GM23248 (cell line): ENCODE measurements around the gene POU5F1. TPM values are rescaled to one million over a fixed set of nuclear protein-coding genes. Genes with fewer than 3 reads are reported as not detected.
"Not testable (repeated sequence)": the region's sequence is repeated elsewhere in the genome, so short reads cannot be mapped to it uniquely, and the experiment has no call there.

Experiments used
- DNase-seq: peaks from one replicate; pipeline ENCODE4 v3.0.0-alpha.2; 2015
- H2AFZ ChIP-seq: fragments of 200-600 bp; sonication (generic); 2 replicates; pipeline ENCODE4 v1.6.1; 2016; ENCODE audit warnings: antibody characterized with exemption
- H3F3A ChIP-seq: fragments of 200-600 bp; sonication (generic); 2 replicates; pipeline ENCODE4 v1.6.1; 2016; ENCODE audit warnings: mild to moderate bottlenecking, antibody characterized with exemption, mixed run types; ENCODE audit not compliant: insufficient read depth
- H3K27ac ChIP-seq: fragments of 200-600 bp; sonication (generic); 2 replicates; pipeline ENCODE4 v1.5.1; 2016; ENCODE audit warnings: mild to moderate bottlenecking
- H3K27me3 ChIP-seq: fragments of 200-600 bp; sonication (generic); replicated peaks from 2 replicates; pipeline ENCODE4 v1.6.1; 2016; ENCODE audit warnings: mild to moderate bottlenecking; ENCODE audit not compliant: insufficient read depth
- H3K36me3 ChIP-seq: fragments of 200-600 bp; sonication (generic); 2 replicates; pipeline ENCODE4 v1.6.1; 2016; ENCODE audit warnings: low read depth, mild to moderate bottlenecking
- H3K4me1 ChIP-seq: fragments of 200-600 bp; sonication (generic); 2 replicates; pipeline ENCODE4 v1.6.1; 2016; ENCODE audit warnings: mild to moderate bottlenecking; ENCODE audit not compliant: insufficient read depth
- H3K4me2 ChIP-seq: fragments of 200-600 bp; sonication (generic); one replicate; pipeline ENCODE4 v1.6.1; 2016; ENCODE audit warnings: mild to moderate bottlenecking; ENCODE audit not compliant: unreplicated experiment
- H3K4me3 ChIP-seq: fragments of 200-600 bp; sonication (generic); 2 replicates; pipeline ENCODE4 v1.5.1; 2016; ENCODE audit warnings: mild to moderate bottlenecking
- H3K79me2 ChIP-seq: fragments of 200-600 bp; sonication (generic); 2 replicates; pipeline ENCODE4 v1.6.1; 2016; ENCODE audit warnings: mild to moderate bottlenecking; ENCODE audit not compliant: insufficient read depth
- H3K9ac ChIP-seq: fragments of 200-600 bp; sonication (generic); 2 replicates; pipeline ENCODE4 v1.6.1; 2016; ENCODE audit warnings: mild to moderate bottlenecking
- H3K9me2 ChIP-seq: fragments of 200-600 bp; sonication (generic); 2 replicates; pipeline ENCODE4 v1.6.1; 2016; ENCODE audit warnings: mixed run types, mild to moderate bottlenecking, moderate library complexity; ENCODE audit not compliant: insufficient read depth
- H3K9me3 ChIP-seq: fragments of 200-600 bp; sonication (generic); one replicate; pipeline ENCODE4 v1.6.1; 2017; ENCODE audit warnings: low read depth
- H4K20me1 ChIP-seq: fragments of 200-600 bp; sonication (generic); 2 replicates; pipeline ENCODE4 v1.6.0; 2016; ENCODE audit not compliant: insufficient read depth
- EZH2 ChIP-seq: fragments of 200-600 bp; sonication (generic); IDR thresholded peaks from 2 replicates; pipeline ENCODE4 v1.6.1; 2018; ENCODE audit warnings: antibody characterized with exemption, mild to moderate bottlenecking; ENCODE audit not compliant: insufficient read depth, poor library complexity, severe bottlenecking
- EZH2phosphoT487 ChIP-seq: fragments of 200-600 bp; sonication (generic); IDR thresholded peaks from 2 replicates; pipeline ENCODE4 v1.6.1; 2018; ENCODE audit warnings: antibody characterized with exemption, moderate library complexity, mild to moderate bottlenecking, low read depth; ENCODE audit not compliant: insufficient read depth
- WGBS, 2 experiments: methylation state at CpG; one replicate each; pipeline ENCODE4 v1.1.6; 2015 to 2017; ENCODE audit warnings: low lambda C conversion rate in 2 of 2, low coverage in 1 of 2; ENCODE audit errors: missing lambda C conversion rate in 2 of 2; 5-methylcytosine and 5-hydroxymethylcytosine counted together
- in situ Hi-C: fragments of 300-500 bp; cut with MboI; formaldehyde crosslinking; loops from 2 replicates; pipeline ENCODE4 v1.15.0; 2020
- polyA plus RNA-seq: library from polyadenylated mRNA; unstranded; fragments of >200 nt; fragmentation: Nextera tagmentation; extraction: Ambion mirVana; gene quantifications from 2 replicates; pipeline ENCODE4 v1.2.1, GENCODE V29; 2016
- total RNA-seq: library from RNA; depleted of rRNA; stranded (reverse); fragments of >200 nt; shearing (Covaris generic); gene quantifications from 2 replicates; pipeline ENCODE4 v1.2.3, GENCODE V29; 2014

The POU5F1 gene
- total and polyA plus RNA-seq, 2 experiments from 2014 or later: 0.22 to 0.88 TPM

- Histone ChIP-seq H3K9ac (no peak overlapping the region), H3K27ac (no peak overlapping the region), H3K27me3 (no peaks in the 10 kb centered on the region), H3K4me3 (no peak overlapping the region), H3K9me2 (no peaks in the 10 kb centered on the region), H4K20me1 (no peaks in the 10 kb centered on the region), H3F3A (no peaks in the 10 kb centered on the region), H3K4me2 (no peak overlapping the region), H3K79me2 (no peaks in the 10 kb centered on the region), H3K9me3 (no peaks in the 10 kb centered on the region), H3K36me3 (no peaks in the 10 kb centered on the region), H3K4me1 (no peaks in the 10 kb centered on the region), H2AFZ (no peak overlapping the region)
- TF ChIP-seq EZH2: no peak
- TF ChIP-seq EZH2phosphoT487: no peak
- 71% methylated on average over 8 of the region's 8 CpGs for WGBS, 2 experiments
- no peak for DNase-seq
- in situ Hi-C loops: loop anchor here (5.0 kb wide), 1 partner anchor 56 kb away; the partner anchor contains the start of gene PSORS1C2
These were observed 22.7 kb upstream of the POU5F1 start for GRCh38 chr6:31193206-31193605.

GRCh38 chr6:31192431-31193105 is 22.1 kb upstream of the POU5F1 start:
- WGBS, 2 experiments: 38 to 40% methylated on average over 10 of the region's 10 CpGs
- peak; percentile 76 for DNase-seq
- H3K9ac ChIP-seq, H3K27ac ChIP-seq, H3F3A ChIP-seq, H3K4me2 ChIP-seq, H3K79me2 ChIP-seq, H4K20me1 ChIP-seq, H3K36me3 ChIP-seq, H3K27me3 ChIP-seq, H3K4me1 ChIP-seq, H2AFZ ChIP-seq, H3K9me3 ChIP-seq, H3K9me2 ChIP-seq, H3K4me3 ChIP-seq: not testable (repeated sequence)
- in situ Hi-C loops: loop anchor here (5.0 kb wide), 1 partner anchor 55 kb away; the partner anchor contains the start of gene PSORS1C2

- Histone ChIP-seq H3K9ac (no peak overlapping the region), H3K36me3 (no peaks in the 10 kb centered on the region), H3K27ac (no peak overlapping the region), H3K27me3 (no peaks in the 10 kb centered on the region), H4K20me1 (no peaks in the 10 kb centered on the region), H2AFZ (no peak overlapping the region), H3K4me1 (no peaks in the 10 kb centered on the region), H3K4me3 (no peak overlapping the region), H3K79me2 (no peaks in the 10 kb centered on the region), H3F3A (no peaks in the 10 kb centered on the region), H3K9me2 (no peaks in the 10 kb centered on the region), H3K4me2 (no peak overlapping the region), H3K9me3 (no peaks in the 10 kb centered on the region)
- 74 to 81% methylated on average over 4 of the region's 4 CpGs for WGBS, 2 experiments
- TF ChIP-seq EZH2 (no peak), EZH2phosphoT487 (no peak)
- no peak for DNase-seq
- in situ Hi-C loops: loop anchor here (5.0 kb wide), 1 partner anchor 53 kb away; the partner anchor contains the start of gene PSORS1C2
These were observed 20.0 kb upstream of the POU5F1 start for GRCh38 chr6:31190488-31190887.

DNA sequence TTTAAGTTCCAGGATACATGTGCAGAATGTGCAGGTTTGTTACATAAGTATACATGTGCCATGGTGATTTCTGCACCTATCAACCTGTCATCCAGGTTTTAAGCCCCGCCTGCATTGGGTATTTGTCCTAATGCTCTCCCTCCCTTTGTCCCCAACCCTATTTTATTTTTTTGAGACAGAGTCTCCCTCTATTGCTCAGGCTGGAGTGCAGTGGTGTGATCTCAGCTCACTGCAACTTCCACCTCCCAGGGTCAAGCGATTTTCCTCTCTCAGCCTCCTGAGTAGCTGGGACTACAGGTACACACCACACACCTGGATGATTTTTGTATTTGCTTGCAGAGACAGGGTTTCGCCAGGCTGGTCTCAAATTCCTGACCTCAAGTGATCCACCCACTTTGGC is 18.7 kb upstream of the POU5F1 start:
- H3K27ac ChIP-seq, H4K20me1 ChIP-seq, H3K9ac ChIP-seq, H3K4me3 ChIP-seq, H3K79me2 ChIP-seq, H3F3A ChIP-seq, DNase-seq, H2AFZ ChIP-seq, H3K36me3 ChIP-seq, H3K9me2 ChIP-seq, in situ Hi-C loops, H3K27me3 ChIP-seq, H3K9me3 ChIP-seq, H3K4me1 ChIP-seq, H3K4me2 ChIP-seq: not testable (repeated sequence)
- WGBS, 2 experiments: 60 to 70% methylated on average over 3 of the region's 3 CpGs

- Histone ChIP-seq H4K20me1 (no peaks in the 10 kb centered on the region), H3K27ac (no peak overlapping the region), H2AFZ (no peak overlapping the region), H3K9me2 (no peaks in the 10 kb centered on the region), H3K36me3 (no peaks in the 10 kb centered on the region), H3K79me2 (no peaks in the 10 kb centered on the region), H3F3A (no peaks in the 10 kb centered on the region), H3K4me2 (no peak overlapping the region), H3K4me3 (no peak overlapping the region), H3K4me1 (no peaks in the 10 kb centered on the region), H3K9me3 (no peaks in the 10 kb centered on the region), H3K27me3 (no peaks in the 10 kb centered on the region), H3K9ac (no peak overlapping the region)
- no peak for DNase-seq
- TF ChIP-seq EZH2 (no peak), EZH2phosphoT487 (no peak)
- WGBS, 2 experiments: 78 to 82% methylated on average over 5 of the region's 5 CpGs
- in situ Hi-C loops: no loop called here
These were observed 17.3 kb upstream of the POU5F1 start for GRCh38 chr6:31187780-31188194.
